GM12891 (cell line): Measurements from ENCODE around the gene MYMK.

Experiments used
- POLR2A ChIP-seq: IDR thresholded peaks from 2 replicates; pipeline ENCODE4 v1.6.1; 2011; ENCODE audit warnings: low read depth, low read length, control low read depth
- POLR2AphosphoS5 ChIP-seq: IDR thresholded peaks from 2 replicates; pipeline ENCODE4 v1.6.1; 2011; ENCODE audit warnings: low read depth, low read length, control low read depth
- SPI1 ChIP-seq: IDR thresholded peaks from 2 replicates; pipeline ENCODE4 v1.6.1; 2011; ENCODE audit warnings: low read depth, low read length, control low read depth

GRCh38 chr9:133568186-133568585 is 43.4 kb upstream of the MYMK start:
- TF ChIP-seq POLR2AphosphoS5, result no peak
- TF ChIP-seq SPI1, result no peak
- no peak for TF ChIP-seq POLR2A
